GM21367 (cell line): ENCODE data around the gene CD55.

ENCODE experiments used
- ATAC-seq: cut with Tn5 transposase; IDR thresholded peaks from one replicate; pipeline ENCODE4 v1.9.1; 2021; ENCODE audit not compliant: unreplicated experiment

The CD55 gene

DNA sequence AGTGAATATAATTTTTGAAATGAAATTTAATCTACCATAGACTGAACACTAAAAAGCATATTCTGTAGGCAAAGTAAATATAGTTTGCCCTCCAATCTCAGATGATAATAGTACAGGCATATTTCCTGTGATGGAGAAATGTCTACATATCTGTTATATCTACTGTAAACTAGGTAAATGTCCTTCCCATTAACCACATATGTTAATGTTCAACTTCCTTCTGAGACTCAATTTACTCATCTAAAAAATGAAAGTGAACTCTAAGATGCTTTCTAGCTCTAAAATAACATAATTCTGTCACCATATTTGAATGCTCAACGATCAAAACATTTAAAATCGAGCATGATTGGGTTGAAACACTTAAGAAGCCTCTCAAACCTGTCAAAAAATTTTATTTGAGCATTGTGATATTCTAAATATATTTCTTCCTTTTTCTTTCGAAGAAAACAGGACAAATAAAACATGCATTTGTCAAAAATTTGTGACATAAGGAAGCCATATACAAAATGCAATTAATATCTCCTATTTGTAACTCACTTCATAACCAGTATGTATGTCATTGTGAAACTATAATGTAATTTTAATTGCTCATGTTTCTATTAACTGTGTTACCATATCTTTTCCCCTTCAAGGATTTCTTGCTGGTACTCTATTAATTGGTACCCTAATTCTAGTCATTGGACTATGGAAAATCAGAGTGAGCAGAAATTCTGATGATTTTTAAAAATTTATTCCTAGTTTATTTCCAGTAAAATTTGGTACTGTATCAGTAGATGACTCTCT lies 34.2 kb downstream of the CD55 start:
- ATAC-seq = no peak

GRCh38 chr1:207361029-207361428 lies 39.6 kb downstream of the CD55 start:
- ATAC-seq = no peak

GRCh38 chr1:207361889-207362288 lies 40.4 kb downstream of the CD55 start:
- no peak for ATAC-seq

- no peak for ATAC-seq
Measured at GRCh38 chr1:207362962-207363860, 41.7 kb downstream of the CD55 start.

GRCh38 chr1:207363871-207364270 lies 42.4 kb downstream of the CD55 start:
- no peak for ATAC-seq

DNA sequence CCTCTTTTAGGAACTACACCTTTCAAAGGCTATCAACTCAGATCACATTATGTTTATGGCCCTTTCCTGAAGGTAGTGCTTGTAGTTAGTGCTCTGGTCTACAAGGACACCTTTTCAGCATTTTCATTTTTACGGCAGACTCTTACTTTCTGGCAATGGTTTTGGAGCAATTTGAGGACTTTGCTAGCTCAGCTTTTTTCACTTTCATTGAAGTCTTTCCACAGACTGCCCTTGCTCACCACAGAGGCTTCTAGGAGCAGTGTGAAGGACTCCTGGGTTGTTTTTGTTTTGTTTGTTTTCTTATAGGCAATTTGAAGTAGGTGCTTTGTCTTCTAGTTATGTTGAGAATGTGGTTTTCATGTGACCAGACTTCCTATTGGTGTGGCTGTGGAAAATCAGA lies 43.1 kb downstream of the CD55 start:
- no peak for ATAC-seq

- no peak for ATAC-seq
Measured at GRCh38 chr1:207365063-207365462, 43.6 kb downstream of the CD55 start.

DNA sequence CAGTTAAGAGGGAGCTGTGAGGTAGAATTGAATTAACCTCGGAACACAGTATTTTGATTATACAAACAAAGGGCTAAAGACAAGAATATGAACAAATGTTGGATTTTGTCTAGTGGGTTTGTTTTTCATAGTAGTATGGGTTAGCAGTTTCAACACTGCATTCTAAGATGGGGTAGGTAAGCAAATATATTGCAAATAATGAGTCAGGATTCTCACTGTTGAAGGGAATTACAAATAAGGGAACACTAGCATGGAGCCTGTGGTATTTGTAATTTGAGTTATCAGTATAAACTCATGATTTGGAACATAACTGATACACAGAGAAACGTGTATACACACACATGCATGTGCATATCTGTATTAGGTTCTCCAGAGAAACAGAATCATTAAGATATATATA lies 44.5 kb downstream of the CD55 start:
- ATAC-seq = no peak

DNA sequence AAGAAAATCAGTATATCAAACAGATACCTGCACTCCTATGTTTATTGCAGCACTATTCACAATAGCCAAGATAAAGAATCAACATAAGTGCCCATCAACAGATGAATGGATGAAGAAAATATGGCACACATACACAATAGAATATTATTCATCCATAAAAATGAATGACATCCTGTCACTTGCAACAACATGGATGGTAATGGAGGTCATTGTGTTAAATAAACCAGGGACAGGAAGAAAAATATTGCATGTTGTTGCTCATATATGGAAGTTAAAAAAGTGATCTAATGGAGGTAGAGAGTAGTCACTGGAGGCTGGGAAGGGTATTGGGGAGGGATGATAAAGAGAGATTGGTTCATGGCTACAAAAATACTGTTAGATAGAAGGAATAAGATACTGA lies 67.2 kb downstream of the CD55 start:
- ATAC-seq = no peak

DNA sequence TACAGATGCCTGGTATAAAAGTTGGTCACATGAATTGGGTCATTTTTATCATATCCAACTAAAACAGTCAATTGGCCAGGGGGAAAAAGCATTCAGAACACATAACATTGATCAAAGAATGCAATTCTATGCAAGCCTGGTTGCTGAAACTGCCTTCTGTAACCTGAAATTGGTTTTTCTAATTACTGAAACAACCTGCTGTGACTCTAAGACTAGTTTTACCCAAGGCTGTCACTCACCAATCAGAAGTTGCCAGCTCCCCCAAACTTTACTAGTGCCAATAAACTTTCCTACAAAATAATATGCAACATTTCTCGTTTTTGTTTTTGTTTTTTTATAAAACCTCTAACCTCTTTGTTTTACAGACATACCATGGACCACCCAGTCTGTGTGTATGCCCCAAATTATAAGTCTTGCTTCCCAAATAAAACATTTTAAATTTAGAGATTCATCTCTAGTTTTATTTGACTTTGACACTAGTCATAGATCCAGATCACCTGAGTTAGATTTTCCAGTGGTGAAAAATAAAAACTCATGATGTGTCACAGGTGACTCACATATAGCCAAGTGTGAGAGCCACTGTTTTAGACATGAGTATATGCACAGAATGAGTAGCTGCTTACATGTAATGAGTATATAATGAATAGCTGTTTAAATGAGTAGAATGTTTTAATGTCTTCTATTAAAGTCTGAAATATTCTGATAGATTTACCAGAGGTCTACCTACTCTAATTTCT lies 68.4 kb downstream of the CD55 start:
- ATAC-seq = no peak

DNA sequence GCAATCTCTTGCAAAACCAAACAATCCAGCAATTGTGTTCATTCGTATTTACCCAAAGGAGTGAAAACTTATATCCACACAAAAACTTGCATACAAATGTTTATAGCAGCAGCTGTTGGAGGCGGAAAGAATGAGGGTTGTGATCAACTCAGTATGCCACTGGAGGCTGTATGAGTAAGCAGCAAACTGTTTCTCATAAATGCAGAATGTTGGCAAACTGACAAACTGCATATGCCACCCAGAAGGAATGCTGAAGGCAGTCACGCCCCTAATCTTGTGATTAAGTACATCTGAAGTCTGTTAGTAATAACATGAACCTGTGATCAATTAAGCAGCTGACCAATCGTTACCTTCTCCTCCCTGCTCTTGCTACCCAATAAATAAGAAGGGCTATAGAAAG lies 72.1 kb downstream of the CD55 start:
- ATAC-seq = no peak

- ATAC-seq = no peak
Measured at GRCh38 chr1:207396168-207396746, 74.8 kb downstream of the CD55 start.

GRCh38 chr1:207397525-207397926 lies 76.0 kb downstream of the CD55 start:
- ATAC-seq = no peak

GRCh38 chr1:207398986-207399385 lies 77.5 kb downstream of the CD55 start:
- no peak for ATAC-seq

DNA sequence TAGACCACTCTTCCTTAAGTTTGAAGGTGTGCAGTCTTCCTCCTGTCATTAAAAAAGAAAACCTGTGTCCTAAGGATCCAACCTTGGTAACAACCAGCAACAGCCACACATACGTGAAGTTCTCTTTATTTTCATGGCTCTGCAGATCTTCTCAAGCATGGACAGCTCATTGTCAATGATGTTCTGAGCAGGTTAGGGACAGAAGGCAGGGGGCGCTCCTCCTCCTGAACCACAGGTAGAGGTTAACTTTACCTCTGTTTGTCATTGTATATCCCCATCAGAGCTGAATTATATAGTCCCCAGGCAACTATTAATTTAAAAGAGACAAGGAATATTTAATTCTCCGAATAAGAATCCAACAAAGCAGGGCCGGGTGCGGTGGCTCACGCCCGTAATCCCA lies 80.1 kb downstream of the CD55 start:
- ATAC-seq = no peak

- ATAC-seq = no peak
Measured at GRCh38 chr1:207402744-207403143, 81.3 kb downstream of the CD55 start.

DNA sequence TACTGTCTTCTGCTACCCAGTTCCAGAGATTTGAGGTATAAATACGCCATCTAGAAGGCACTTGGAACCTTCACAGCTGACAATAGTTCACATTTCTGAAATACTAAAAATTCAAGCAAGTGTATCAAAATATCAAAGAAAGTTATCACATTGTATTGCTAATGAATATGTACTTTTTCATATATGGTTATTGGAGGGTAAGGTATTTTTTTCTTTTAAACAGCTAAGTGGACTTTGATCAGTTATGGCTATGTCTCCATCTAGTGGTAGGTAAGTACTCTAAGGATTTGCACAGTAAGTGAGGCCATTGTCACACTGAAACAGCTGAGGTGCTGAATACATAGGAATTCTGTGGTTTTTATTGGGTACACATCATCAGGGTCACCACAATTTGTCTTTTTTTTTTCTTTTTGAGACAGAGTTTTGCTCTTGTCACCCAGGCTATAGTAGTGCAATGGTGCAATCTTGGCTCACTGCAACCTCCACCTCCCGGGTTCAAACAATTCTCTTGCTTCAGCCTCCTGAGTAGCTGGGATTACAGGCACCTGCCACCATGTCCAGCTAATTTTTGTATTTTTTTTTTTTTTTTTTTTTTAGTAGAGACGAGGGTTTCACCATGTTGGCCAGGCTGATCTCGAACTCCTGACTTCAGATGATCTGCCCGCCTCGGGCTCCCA lies 83.5 kb downstream of the CD55 start:
- ATAC-seq = peak; percentile 58

DNA sequence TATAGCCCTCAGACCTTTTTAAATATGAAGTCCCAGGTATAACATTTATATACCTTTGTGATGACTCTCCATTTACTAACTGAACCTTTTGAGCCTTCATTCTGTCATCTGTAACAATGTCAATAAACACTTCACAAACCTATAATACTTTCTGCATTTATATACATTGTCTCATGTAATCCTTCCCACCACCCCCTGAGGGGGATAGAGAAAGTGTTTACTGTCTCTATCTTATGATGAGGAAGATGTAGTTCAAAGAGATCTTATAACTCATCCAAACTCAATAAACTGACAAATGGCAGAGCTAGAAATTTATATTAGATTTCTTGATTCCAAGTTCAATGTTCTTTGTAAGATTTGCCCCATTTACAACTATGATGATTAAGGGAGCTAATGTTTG lies 84.3 kb downstream of the CD55 start:
- ATAC-seq = no peak

DNA sequence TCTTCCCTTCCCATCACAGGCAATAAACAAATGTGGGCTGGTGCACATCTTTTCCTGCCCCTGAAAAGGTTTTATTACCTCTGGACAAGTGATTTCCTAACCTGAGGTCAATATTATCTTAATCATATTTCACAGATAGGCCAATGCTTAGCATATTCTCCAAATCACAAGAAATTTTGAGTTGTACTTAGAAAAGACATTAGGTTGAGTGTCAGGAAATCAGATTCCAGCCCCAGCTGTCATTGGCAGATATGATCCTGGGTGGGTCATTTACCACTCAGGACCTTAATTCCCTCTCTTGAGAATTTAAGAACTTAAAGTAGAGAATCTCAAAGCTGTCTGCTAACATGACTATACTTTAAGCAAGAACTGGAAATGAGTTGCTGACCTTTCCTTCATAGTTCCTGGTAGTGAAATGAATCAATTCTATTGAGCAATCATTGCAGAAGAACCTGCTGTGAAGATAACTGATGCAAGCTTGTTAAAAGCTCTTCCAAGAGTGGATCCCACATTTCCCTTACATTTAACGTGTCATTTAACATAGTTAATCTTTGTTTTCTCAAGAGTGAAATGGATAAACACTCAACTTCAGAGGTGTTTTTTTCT lies 86.3 kb downstream of the CD55 start:
- no peak for ATAC-seq
